Keratinocyte (primary cell): ENCODE measurements around the gene SHKBP1.

ENCODE experiments used
- EZH2 ChIP-seq: IDR thresholded peaks from one replicate; pipeline ENCODE4 v1.6.1; 2012; ENCODE audit warnings: inconsistent platforms, mild to moderate bottlenecking, low read length, moderate library complexity
- TF ChIP-seq, protein P1 (sequence below), 3 experiments: IDR thresholded peaks in 1 of 3; conservative IDR thresholded peaks in 1 of 3; optimal IDR thresholded peaks in 1 of 3; 2 replicates in 2 of 3; 3 replicates in 1 of 3; pipeline versions ENCODE3 to v1.5.1; 2011; ENCODE audit warnings: low read length in 3 of 3, mild to moderate bottlenecking in 3 of 3, moderate library complexity in 2 of 3, control low read depth in 1 of 3, inconsistent platforms in 1 of 3; ENCODE audit not compliant: insufficient read depth in 2 of 3; ENCODE audit errors: extremely low read depth in 1 of 3

DNA sequence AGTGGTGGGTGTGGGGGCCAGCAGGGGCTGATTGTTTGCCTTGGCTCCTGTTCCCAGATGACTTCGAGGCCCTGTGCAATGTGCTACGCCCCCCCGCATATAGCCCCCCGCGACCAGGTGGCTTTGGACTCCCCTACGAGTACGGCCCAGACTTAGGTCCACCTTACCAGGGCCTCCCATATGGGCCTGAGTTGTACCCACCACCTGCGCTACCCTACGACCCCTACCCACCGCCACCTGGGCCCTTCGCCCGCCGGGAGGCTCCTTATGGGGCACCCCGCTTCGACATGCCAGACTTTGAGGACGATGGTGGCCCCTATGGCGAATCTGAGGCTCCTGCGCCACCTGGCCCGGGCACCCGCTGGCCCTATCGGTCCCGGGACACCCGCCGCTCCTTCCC is 50.2 kb downstream of the SHKBP1 start:
- TF ChIP-seq, protein P1, sequence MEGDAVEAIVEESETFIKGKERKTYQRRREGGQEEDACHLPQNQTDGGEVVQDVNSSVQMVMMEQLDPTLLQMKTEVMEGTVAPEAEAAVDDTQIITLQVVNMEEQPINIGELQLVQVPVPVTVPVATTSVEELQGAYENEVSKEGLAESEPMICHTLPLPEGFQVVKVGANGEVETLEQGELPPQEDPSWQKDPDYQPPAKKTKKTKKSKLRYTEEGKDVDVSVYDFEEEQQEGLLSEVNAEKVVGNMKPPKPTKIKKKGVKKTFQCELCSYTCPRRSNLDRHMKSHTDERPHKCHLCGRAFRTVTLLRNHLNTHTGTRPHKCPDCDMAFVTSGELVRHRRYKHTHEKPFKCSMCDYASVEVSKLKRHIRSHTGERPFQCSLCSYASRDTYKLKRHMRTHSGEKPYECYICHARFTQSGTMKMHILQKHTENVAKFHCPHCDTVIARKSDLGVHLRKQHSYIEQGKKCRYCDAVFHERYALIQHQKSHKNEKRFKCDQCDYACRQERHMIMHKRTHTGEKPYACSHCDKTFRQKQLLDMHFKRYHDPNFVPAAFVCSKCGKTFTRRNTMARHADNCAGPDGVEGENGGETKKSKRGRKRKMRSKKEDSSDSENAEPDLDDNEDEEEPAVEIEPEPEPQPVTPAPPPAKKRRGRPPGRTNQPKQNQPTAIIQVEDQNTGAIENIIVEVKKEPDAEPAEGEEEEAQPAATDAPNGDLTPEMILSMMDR (optimal IDR thresholded peaks at IDR 0.05 in 1 of 3, IDR thresholded peaks at IDR 0.05 in 1 of 3, conservative IDR thresholded peaks at IDR 0.05 in 1 of 3; ENCODE audit: extremely low read depth in 1 of 3, insufficient read depth in 2 of 3, low read length in 3 of 3) = no peak
- no peak for TF ChIP-seq EZH2
